Thyroid gland (tissue), 4 donors: ENCODE results near the gene ELMO1.

Experiments
- POLR2A ChIP-seq, 2 donors: fragments of 450-650 bp; IDR thresholded peaks; one replicate each; pipeline ENCODE4 v1.6.1; 2017; ENCODE audit warnings: antibody characterized with exemption in 2 of 2, mild to moderate bottlenecking in 2 of 2, moderate library complexity in 1 of 2
- TF ChIP-seq, protein P1 (sequence below), 6 experiments: fragments of 200-600 bp in 3 of 6; fragments of 450-650 bp in 3 of 6; sonication (generic) in 3 of 6; IDR thresholded peaks; one replicate each; pipeline ENCODE4 v1.5.1; 2016 to 2019; ENCODE audit warnings: antibody characterized with exemption in 6 of 6, mild to moderate bottlenecking in 2 of 6, inconsistent platforms in 1 of 6, moderate library complexity in 1 of 6

DNA sequence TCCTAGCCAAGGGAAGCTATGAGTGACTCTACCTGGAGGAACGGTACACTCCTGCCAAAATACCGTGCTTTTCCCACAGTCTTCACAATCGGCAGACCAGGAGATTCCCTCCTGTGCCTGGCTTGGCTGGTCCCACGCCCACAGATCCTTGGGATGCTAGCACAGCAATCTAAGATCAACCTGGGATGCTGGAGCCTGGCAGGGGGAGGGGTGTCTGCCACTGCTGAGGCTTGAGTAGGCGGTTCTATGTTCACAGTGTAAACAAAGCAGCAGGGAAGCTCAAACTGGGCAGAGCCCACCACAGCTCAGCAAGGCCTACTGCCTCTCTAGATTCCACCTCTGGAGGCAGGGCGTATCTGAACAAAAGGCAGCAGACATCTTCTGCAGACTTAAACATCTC, 295.3 kb downstream of the ELMO1 start:
- TF ChIP-seq, protein P1, sequence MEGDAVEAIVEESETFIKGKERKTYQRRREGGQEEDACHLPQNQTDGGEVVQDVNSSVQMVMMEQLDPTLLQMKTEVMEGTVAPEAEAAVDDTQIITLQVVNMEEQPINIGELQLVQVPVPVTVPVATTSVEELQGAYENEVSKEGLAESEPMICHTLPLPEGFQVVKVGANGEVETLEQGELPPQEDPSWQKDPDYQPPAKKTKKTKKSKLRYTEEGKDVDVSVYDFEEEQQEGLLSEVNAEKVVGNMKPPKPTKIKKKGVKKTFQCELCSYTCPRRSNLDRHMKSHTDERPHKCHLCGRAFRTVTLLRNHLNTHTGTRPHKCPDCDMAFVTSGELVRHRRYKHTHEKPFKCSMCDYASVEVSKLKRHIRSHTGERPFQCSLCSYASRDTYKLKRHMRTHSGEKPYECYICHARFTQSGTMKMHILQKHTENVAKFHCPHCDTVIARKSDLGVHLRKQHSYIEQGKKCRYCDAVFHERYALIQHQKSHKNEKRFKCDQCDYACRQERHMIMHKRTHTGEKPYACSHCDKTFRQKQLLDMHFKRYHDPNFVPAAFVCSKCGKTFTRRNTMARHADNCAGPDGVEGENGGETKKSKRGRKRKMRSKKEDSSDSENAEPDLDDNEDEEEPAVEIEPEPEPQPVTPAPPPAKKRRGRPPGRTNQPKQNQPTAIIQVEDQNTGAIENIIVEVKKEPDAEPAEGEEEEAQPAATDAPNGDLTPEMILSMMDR (IDR thresholded peaks at IDR 0.05): no peak
- no peak for TF ChIP-seq POLR2A (IDR thresholded peaks at IDR 0.05)
